HG03342 (cell line): ENCODE data around the gene LCE4A.
"Not testable (repeated sequence)": the region's sequence is repeated elsewhere in the genome, so short reads cannot be mapped to it uniquely, and the experiment has no call there.

Source experiments
- ATAC-seq: cut with Tn5 transposase; IDR thresholded peaks from one replicate; pipeline ENCODE4 v1.9.1; 2021; ENCODE audit warnings: mild to moderate bottlenecking, moderate library complexity; ENCODE audit not compliant: unreplicated experiment

The LCE4A gene

DNA sequence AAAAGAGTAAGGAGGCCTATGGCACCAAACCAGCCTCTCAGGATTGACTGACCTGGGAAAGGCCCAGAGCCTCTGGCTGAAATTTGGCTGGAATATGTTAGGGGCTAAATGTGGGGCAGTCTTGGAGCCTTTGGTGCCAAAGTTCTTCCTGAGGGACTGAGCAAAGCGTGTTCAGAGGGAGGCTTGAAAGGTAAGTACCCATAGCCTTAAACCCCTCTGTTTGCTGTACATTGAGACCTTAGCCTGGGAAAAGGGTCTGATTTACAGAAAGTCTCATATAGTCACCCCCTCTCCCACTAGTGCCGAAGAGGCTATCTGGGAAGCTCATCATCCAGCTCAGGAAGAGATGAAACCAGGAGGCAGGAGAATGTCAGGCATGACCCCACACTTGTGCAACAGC is at the start of gene LCE4A:
Gene LCE4A, plus strand, starts transcription at position 301 of the 400 bp plus-strand sequence. CDS start 916 bp downstream, outside the sequence.
- no peak for ATAC-seq

GRCh38 chr1:152658649-152659048 is 49.3 kb upstream of the LCE4A start:
- ATAC-seq = no peak

- ATAC-seq = no peak
Measured at GRCh38 chr1:152663098-152663497, 44.9 kb upstream of the LCE4A start, which contains the start of gene LCE2D. LCE2D (plus strand) TSS chr1:152663380; CDS start chr1:152664106, 726 bp downstream.

DNA sequence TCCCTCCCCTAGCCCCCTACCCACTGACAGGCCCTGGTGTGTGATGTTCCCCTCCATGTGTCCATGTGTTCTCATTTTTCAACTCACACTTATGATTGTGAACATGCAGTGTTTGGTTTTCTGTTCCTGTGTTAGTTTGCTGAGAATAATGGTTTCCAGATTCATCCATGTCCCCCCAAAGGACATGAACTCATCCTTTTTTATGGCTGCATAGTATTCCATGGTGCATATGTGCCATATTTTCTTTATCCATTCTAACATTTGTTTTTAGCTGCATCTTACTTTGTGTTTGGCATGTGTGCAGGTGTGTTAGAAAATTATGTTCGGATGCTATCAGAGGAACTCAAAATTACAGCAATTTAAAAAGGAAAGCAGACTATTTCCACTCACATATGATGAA is 41.8 kb upstream of the LCE4A start:
- not testable (repeated sequence) for ATAC-seq

- ATAC-seq = no peak
Measured at GRCh38 chr1:152667648-152668047, 40.3 kb upstream of the LCE4A start.

DNA sequence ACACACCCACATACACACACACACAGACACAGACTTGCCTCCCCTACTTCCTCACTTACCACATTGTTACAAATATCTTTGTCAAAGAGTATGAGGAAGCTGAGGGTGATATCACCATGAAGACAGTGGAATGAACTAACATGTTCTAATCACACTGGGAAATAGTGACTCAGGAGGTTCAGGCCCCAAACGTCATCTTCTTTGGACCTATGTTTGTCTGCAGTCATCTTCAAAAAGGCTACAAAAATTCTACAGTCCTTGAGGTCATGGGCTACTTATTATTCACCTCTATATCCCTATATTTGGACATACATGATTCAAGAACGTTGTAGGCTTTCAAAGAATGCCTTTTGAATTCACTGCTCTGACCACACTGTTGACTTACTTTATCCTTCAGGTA is 34.9 kb upstream of the LCE4A start:
- ATAC-seq = no peak

DNA sequence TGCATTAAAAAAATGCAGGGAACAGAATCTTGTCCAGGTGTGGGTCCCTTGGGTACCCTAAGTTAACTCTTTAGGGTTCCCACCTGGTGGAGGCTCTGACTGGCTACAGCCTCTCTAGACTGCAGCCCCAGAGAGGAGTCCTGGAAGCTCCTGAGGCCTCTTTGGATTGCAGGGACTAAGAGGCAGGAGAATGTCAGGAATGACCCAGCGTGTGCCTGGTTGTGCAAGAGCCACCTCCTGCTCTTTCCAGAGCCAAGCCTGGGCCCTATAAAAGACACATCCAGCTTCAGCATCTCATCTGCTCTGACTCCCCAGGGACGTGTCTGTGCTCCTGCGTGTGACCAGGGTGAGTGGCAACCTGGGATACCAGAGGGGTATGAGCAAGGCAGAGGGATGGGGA is 33.0 kb upstream of the LCE4A start, which contains the start of gene LCE2C:
Gene LCE2C, plus strand, starts transcription at position 297 of the 400 bp plus-strand sequence. CDS start 737 bp downstream, outside the sequence.
- not testable (repeated sequence) for ATAC-seq

- ATAC-seq = no peak
Measured at GRCh38 chr1:152679459-152679858, 28.5 kb upstream of the LCE4A start.

DNA sequence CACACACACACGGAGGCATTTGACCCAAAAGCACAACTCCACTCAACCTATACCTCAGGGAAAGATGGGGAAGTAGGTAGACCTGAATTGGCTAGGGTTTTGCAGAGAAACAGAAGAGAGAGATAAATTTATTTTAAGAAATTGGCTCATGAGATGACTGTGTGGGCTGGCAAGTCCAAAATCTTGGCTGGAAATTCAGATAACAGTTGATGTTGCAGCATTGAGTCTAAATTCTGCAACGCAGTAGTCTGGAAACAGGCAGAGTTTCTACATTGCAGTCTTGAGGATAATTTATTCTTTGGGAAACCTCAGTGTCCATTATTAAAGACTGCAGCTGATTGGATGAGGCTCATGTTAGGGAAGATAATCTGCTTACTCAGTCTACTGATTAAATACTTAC is 26.3 kb upstream of the LCE4A start:
- no peak for ATAC-seq

DNA sequence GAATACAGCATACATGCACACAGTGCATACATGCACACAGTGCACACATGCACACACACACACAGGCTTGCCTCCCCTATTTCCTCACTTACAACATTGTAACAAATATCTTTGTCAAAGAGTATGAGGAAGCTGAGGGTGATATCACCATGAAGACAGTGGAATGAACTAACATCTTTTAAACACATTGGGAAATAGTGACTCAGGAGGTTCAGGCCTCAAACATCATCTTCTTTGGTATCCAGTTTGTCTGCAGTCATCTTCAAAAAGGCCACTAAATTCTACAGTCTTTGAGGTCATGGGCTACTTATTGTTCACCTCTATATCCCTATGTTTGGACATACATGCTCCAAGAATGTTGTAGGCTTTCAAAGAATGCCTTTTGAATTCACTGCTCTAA is 24.1 kb upstream of the LCE4A start:
- ATAC-seq = no peak

GRCh38 chr1:152685823-152686222 is 22.1 kb upstream of the LCE4A start, which contains the start of gene LCE2B:
LCE2B (plus strand) TSS chr1:152686123; CDS start chr1:152686844, 721 bp downstream.
- not testable (repeated sequence) for ATAC-seq

DNA sequence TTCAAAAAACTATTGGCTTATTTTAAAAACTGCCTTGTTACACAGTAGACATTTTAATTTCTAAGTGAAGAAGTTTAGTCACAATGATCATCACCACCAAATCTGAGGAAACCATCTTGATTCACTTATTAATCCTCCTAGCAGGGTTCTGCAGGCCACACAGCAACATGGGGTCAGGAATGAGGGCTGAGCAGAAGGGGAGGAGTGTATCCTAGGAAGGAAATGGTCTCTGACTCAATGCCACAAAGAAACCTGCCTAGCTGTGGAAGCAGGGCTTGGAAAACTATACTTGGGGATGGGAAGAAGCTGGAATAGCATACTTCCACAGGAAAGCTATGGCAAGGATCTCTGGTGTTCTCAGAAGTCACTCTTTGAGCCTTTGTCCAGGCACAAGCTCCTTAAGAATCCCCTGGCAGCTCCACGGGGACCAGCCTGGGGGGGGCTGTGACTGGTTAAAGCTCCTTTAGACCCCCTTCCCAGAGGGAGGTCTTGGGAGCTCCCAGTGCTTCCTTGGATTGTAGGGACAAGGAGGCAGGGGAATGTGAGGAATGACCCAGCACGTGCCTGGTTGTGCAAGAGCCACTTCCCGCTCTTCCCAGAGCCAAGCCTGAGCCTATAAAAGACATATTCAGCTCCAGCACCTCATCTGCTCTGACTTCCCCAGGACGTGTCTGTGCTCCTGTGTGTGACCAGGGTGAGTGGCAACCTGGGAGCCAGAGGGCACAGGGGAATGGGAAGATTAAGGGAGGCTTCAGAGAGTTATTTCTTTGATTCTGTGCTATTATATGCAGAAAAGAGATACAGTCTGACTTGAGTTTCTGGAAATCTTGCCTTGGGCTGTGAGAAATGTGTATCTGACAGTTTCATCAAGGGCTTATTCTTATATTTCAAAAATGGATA is 10.0 kb upstream of the LCE4A start, which contains the start of gene LCE2A:
Gene LCE2A, plus strand, starts transcription at position 645 of the 900 bp plus-strand sequence. CDS start 557 bp downstream, outside the sequence.
- no peak for ATAC-seq

- no peak for ATAC-seq
Measured at GRCh38 chr1:152699746-152700145, 8.2 kb upstream of the LCE4A start.

GRCh38 chr1:152718238-152718637 is 10.3 kb downstream of the LCE4A start:
- no peak for ATAC-seq

DNA sequence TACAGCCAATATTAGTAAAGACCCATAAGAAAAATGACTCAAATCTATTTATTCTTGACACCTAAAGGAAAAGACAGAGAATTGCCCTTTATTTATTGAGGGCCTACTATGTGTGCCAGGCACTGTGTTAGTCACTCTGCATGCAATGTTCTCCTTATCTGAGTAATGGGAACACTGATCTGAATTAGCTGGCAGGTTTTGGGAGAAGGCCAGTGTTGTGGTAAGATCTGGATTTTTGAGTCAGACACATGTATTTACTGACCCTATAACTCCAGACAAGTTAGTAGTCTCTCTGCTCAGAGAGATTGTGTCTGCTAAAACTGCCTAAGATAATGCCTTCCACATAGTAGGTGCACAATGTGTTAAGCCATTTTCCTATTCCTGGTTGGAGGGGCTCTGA is 17.3 kb downstream of the LCE4A start:
- no peak for ATAC-seq

DNA sequence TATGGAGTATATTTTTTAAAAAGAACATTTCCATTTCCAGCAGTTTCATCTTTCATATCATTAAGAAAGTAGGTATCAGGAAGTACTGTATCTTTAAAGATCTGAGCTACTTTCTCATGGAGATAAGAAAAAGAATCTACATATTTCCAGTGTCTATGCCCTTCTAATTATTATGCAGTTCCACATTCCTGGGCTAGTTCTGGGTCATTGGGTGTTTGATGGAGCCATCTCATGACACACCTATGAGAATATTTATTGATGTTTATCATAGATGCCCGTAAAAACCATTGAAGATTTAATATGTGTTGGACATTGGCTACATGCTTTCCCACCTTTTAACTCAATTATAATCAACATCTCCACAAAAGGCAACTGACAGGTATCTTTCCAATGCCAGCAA is 21.0 kb downstream of the LCE4A start:
- no peak for ATAC-seq

DNA sequence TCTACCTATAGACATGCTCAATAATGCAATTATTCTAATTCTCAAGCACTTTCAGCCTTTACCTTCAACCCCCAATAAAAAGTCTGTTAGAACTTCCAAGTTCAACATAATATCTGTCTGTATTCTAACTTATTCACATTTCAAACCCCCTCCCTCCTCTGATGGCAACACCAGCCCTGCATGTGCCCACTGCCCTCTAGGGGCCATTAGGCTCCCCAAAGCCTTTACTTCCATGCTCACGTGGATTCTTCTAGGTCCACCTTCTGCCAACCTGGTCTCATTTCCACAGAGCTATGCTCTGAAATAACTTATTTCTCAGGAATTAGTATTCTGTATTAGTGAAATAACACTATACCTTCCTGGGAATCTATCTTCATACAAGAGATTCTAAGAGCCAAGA is 27.7 kb downstream of the LCE4A start:
- ATAC-seq = no peak

DNA sequence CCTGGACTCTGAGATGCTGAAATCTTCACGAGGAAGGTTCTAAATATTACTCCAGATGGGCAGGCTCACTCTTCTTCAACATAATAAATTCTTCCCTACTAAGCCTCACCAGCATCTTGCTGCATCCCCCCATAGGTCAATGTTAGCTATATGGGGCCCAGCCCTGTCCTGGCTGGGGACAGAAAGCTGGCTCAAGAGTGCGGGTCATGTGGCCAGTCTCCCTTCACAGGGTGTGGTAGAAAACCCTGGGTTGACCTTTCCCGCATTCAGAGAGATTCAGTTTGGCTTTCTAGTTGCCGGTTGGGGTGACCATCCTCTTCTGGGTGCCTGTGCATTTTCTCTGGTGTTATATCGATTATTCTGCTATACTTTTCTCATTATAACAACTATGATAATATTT is 30.0 kb downstream of the LCE4A start:
- ATAC-seq = no peak

DNA sequence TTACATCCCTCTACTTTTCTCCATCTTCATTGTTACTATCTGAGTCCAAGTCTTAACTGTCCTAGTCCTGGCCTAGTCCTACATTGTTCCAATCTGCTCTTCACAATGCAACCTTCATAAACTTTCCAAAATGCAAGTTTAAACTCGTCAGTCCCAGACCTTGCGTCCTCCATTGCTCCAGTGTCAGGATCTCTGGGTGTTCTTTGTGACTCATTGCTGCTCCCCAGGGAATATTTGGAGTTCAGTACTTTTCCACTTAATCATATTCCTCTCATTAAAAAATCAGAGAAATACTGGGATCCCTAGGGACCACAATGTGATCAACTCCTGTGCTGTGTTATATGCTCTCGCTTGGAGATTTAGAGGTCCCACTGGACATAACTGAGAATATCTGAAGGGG is 31.9 kb downstream of the LCE4A start:
- no peak for ATAC-seq

DNA sequence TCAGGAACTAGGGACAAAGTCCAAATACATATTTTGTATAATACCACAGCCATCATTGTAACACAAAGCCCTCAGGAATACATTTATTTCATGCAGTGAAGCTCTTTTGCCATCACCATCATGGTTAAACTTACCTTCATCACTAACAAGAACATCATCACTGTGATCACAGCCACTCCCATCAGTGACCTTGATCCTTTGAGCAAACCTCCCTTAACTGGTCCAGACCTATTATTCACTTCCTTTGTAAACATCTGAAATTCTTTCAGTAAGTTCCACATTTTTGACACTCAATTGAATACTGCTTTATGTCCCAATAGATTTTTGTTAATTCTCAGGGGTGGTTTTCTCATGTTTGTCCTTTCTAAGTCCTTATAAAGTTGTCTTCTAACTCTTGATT is 33.7 kb downstream of the LCE4A start:
- no peak for ATAC-seq

- ATAC-seq = no peak
Measured at GRCh38 chr1:152743371-152744145, 35.6 kb downstream of the LCE4A start.
